Sigmoid colon (tissue), 4 donors: ENCODE data around the gene ADARB2.

Experiments used
- CTCF ChIP-seq, 4 experiments: fragments of 450-650 bp in 3 of 4; fragments of 200-600 bp in 1 of 4; IDR thresholded peaks; one replicate each; pipeline ENCODE4 v1.5.1; 2016 to 2019; ENCODE audit warnings: antibody characterized with exemption in 4 of 4, mild to moderate bottlenecking in 3 of 4, moderate library complexity in 2 of 4
- POLR2A ChIP-seq, 2 donors: fragments of 450-650 bp; IDR thresholded peaks; one replicate each; pipeline ENCODE4 v1.6.1; 2016; ENCODE audit warnings: antibody characterized with exemption in 2 of 2, mild to moderate bottlenecking in 2 of 2, moderate library complexity in 2 of 2
- POLR2AphosphoS5 ChIP-seq, 4 donors: sonication (generic); formaldehyde crosslinking; IDR thresholded peaks; one replicate each; pipeline ENCODE4 v1.6.1; 2017; ENCODE audit warnings: antibody characterized with exemption in 4 of 4

- TF ChIP-seq CTCF (IDR thresholded peaks at IDR 0.05), result no peak
- TF ChIP-seq POLR2A (IDR thresholded peaks at IDR 0.05), result no peak
- TF ChIP-seq POLR2AphosphoS5 (IDR thresholded peaks at IDR 0.05), result no peak
Observed at GRCh38 chr10:1424648-1425047, 312.7 kb downstream of the ADARB2 start.
